GM19240 (cell line): Measurements from ENCODE around the gene PM20D2.

Source experiments
- DNase-seq: peaks from one replicate; pipeline ENCODE4 v3.0.0; 2011; ENCODE audit warnings: low spot score; ENCODE audit not compliant: insufficient read length

The PM20D2 gene

DNA sequence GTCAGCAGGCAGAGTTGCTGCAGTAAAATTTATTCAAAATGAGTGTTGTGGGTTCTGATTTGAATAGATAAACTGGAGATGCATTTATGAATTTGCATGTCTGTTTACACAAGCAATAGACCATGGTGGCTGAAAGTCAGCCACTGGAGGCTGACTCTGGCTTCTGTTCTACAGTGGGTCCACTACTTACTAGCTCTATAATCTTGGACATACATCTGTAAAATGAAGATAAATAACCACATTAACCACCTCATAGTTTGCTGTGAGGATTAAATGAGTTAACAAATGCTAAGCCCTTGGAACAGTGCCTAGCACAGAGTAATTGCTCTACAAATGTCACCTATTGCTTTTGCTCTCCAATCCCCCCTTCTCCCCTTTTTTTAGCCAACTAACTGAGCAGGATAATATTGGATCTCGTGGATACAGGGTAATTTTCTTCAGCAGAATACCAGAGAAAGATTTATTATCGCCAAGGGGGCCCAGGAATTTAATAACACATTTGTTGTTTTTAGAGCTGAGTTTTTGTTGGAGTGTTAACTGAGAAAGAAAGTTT is 1.4 kb upstream of the PM20D2 start:
- peak; percentile 11 for DNase-seq

DNA sequence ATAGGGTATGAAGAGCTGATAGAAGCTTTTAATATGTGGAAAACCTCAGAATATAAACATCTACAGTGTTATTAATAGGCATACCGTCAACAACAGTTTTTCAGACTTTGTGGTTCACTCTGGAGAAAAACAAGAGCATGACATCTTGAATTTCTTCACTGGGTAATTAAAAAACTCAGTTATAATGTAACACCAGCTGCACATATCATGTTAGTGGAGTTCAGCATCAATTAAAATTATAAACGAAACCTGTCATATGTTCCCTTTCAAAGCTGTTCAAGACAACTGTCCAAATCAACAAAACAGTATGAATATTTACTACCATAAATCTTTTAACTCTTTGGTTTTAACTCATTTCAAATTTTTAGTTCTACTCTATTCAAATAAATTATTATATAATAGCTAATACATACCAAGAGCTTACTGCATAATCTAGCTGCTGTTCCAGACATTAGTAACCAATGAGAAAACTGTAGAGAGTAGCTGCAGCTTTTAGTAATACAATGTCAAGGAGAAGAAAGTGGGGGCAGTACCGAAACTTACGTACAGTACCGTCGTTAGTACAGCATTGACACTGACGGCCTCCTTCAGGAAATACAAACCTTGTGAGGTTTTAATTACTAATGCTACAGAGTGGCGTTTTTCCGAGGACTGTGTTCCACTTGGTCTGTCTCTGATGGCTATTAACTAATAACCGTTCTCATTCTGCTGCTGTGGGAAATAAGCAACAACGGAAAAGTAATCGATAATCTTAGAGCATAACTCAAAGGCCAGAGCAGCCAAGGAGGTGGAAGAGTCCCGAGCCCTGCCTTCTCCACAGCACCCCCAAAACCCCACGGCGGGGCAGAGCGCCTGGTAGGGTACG is 532 bp upstream of the PM20D2 start:
- peak; percentile 33 for DNase-seq

DNA sequence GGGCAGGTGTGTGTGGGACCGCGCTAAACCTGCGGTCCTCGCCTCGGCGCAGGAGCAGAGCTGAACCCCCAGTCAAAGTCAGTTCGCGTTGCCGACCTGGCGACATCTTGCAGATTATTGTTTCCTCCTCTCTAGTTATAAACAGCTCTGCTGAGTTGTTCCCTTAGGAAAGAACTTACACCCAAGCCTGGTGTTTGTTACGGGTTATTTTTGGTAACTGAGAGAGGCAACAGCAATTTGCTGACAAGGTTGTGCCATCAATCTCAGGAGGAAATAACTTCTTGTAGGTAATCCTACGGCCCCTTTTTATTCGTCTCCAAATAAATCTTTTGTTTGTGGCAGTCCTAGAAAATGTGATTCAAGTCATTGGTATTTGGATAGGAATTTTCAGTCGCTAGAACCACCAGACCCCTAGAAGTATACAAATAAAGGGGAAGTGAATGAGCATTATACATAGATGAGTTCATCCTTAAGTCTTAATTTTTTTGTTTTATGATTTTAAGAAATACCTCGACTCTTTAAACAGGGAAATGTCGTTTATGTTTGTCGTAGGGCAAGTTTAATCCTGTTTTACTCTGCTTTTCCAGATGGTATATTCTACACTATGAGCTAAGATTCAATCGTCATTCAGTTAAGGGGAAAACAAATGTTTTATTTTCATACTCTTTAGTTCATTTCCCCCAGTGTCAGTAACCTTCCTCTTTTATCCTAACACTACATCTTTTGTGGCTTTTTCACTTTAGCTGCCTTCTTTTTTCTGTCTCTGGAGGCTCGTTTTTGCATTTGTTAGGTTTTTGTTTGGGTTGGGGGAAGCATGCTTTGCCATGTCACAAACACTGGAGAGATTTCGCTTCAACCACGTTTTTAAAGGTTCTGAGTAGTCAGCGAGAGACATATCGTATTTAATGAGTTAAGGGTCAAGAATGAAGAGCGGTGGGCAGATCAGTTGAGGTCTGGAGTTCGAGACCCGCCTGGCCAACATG is 1.2 kb downstream of the PM20D2 start:
- no peak for DNase-seq

DNA sequence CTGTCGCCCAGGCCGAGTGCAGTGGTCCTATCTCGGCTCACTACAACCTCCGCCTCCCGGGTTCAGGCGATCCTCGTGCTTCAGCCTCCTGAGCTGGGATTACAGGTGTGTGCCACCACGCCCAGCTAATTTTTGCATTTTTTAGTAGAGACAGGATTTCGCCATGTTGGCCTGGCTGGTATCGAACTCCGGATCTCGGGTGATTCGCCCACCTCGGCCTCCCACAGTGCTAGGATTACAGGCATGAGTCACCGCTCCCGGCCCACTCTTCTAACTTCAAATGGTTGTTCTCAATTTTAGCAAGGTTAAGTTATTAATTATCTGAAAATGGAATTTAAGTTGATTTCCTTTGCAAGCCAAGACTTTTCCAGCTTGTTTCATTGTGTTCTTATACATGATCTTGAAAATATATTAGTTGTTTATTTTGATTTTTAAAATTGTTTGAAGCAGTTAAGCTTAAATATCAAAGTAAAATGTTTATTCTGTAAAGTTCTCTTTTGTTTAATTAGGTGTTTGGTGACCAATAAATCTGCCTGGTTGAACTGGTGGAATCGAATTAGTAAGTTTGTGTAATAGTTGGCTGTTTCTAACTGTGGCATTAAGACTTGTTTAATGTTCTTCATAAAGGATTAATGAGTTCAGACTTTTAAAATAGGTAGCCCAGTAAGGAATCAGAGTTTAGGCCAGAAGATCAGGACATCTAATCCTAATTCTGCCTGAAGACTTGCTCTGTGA is 2.3 kb downstream of the PM20D2 start:
- DNase-seq: no peak

DNA sequence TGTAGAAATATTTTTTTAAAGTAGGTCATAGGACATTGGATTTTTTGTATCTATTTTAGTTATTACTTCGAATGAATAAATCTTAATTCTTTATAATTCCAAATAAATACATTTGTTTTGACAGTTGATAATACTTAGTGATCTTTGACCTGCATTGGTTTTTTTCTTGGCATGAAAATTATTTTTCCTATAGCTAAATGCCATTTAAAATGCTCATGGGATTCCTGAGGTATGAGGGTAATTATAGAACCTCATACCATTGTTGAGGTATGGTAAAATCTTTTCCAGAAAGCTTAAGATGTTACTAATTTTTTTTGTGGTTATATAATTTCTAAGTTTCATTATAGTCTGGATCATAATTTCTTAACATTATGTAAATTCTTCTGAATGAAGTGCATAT is 8.3 kb downstream of the PM20D2 start:
- DNase-seq: no peak

DNA sequence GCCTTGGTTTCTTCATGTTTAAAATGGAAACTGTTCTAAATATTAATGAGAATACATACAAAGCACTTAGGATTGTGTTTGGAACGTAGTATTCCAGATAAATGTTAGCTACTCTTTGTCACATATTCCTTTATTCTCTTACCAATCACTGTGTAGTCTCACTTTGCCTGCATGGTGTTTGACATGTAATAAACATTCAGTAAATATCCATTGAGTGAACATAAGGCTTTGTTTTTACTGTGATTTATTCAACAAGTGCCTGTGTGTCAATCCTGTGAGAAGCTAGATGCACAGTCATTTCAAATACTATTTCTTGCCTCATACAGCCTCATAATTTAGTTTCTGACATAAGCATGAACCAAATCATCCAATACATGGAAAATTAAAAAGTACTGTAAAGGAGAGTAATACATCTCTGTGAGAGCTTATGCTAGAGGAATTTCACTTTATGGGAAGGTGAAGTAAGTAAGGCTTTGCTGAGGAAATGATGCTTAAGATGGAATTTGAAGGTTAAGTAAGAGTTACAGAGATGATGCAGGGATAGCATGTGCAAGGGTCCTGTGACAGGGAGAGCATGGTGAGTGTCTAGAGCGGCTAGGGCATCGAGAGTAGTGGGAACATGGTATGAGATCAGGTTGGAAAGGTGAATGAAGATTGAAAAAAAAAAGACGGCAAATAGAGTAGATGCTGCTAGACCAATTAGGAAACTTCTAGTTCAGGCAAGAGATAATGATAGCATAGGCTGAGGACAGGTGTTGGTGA is 14.7 kb downstream of the PM20D2 start:
- DNase-seq: no peak

DNA sequence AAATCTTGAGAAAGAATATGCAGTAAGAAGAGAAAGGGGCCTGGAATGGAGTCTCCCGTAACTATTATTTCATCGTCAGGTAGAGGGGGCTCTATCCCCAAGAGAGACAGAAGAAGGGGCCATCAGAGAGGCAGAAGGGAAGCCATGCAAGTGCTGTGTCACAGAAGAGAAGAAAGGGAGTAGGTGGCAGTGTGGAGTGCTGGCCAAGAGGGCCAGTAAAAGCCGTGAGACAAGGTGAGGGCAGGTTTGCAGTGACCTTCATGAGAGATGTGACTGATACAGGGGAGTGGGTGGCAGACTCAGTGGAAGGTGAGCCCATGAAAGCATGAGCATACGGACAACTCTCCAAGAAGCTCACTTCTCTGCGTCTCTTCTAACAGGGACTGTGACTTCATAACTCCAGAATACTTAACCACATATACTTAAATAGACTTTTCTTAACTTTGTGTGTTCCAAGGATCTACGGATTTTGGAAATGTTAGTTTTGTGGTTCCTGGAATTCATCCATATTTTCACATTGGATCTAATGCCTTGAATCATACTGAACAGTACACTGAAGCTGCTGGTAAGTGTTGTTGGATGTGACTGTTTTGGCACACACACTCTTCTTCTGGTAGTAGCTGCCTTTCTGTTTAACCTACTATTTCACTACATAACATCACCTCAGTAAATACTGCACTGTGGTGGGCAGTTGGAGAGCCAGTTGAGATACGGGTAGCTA is 15.6 kb downstream of the PM20D2 start:
- DNase-seq: no peak

DNA sequence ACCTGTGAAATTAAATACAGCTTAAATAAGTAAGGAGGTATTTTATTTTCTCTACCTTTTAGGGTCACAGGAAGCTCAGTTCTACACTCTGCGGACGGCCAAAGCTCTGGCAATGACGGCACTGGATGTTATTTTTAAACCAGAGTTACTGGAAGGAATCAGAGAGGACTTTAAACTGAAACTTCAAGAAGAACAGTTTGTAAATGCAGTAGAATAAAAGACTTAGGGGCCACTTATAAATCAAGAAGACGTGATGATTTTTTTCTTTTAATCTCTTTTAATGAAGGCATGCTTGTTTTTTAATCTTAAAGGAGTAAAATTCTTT is 16.2 kb downstream of the PM20D2 start:
- DNase-seq: no peak

DNA sequence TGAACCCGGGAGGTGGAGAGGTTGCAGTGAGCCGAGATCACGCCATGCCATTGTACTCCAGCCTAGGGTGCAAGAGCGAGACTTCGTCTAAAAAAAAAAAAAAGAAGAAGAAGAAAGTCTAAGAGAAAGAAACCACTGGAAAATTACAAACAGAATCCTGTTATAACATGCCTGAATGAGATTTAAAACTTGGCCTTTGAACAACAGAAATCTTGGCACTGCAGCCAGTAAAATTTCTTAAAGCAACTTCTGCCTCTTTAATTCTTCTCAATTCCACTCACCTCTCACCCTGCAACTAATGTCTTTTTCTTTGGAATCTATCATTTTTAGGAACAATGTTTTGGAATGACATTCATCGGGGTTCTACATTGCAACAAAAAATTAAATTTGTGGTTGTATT is 26.3 kb downstream of the PM20D2 start:
- no peak for DNase-seq

DNA sequence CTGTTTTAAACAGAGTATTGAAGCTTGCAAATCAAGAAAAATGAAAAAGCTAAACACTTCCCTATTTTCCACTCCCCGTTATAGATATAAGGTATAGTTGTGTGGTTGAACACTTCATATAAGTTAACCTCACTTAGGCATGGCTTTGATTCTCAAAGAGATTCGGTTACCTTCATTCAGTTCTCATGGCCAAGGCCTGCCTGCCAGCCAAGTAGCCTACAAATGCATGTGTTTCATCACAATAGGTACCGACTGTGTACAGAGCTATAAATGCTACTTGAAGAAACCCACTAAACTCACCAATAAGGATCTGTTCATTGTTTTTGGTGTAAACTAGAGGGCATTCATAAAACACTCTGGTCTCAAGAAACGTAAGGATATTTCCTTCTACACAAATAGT is 27.8 kb downstream of the PM20D2 start:
- no peak for DNase-seq

DNA sequence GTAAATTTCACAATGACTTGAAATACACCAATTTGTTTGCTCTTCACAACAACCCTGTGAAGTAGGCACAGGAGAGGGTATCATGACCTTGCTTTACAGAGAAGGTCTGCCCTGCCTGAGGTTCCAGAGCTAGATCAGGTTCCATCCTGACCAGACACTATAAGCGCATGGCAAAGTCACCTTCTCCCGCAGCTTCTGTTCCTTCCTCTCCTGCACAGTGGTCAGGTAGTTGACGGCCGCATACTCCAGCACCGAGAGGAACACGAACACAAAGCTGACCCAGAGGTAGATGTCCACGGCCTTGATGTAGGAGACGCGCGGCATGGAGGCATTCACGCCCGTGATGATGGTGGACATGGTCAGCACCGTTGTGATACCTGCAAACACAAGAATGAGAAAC is 34.3 kb downstream of the PM20D2 start:
- DNase-seq: no peak

DNA sequence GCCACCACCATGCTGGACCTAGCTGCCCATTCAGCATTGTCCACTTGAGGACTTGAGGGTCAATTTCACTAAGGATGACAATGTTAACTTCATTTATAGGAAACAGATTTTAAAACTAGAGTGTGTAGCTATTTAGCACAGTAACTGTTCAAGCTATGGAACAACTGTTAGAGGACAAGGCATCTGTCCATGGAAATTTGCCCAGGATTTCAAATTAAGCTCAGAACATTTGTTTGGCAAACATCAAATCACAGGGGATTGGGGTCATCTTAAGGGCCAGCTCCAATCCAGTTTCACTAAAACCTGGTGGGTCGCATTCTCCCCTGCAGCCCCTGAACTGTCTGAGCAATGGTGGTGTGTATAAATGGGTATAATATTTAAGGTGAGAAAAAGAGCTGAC is 35.1 kb downstream of the PM20D2 start:
- DNase-seq: no peak

DNA sequence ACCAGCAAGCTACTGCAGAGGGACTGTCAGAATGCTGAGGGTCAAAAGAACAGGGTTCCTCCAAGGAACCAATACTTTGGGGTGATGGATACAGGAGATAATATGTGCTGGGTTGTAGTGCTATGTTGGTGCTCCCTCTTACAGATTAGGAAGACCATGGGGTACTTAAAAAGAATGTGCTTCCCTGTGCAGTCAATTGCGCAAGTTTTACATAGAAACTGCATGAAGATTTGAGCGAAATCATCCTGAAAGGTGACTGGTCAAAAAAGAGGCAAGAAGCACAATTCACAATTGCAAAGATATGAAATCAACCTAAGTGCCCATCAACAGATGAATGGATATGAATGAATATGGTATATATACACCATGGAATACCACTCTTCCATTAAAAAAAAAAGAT is 37.4 kb downstream of the PM20D2 start:
- DNase-seq: no peak

DNA sequence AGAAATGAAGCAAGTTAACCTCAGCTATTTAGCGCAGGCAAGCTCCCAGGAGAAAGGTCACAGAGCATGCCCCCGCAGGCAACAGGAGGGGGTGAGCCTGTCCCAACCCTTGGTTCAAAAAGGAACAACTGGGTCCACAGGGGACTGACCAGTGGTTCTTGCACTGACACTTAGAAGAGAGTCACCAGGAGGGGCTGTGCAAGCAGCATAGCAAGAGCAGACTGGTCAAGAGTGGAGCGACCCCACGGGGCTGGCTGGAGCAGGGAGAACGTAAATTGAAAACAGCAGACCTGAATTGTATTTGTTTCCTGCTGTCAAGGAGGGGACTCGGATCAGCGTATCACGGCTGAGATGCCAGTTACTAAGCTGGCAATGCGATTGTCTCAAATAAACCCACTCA is 38.5 kb downstream of the PM20D2 start:
- DNase-seq: no peak

DNA sequence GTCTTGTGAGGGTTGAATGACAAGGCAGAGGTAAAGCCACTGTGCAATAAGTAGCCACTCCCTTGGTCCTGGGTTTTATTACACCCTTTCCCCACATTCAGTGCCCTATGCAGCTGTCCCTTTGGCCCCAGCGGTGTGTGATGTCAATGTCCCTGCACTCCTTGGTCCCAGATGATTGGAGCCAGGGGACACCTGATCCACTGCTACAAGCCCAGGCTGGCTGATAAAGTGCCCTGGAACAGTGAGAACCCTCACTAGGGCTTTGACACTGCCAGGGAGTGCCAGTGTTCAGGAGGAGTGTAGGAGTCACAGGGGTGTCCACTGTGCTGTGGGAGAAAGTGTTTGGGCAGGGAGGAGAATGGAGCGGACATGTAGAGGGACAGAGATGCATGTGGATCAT is 40.9 kb downstream of the PM20D2 start:
- DNase-seq: no peak

DNA sequence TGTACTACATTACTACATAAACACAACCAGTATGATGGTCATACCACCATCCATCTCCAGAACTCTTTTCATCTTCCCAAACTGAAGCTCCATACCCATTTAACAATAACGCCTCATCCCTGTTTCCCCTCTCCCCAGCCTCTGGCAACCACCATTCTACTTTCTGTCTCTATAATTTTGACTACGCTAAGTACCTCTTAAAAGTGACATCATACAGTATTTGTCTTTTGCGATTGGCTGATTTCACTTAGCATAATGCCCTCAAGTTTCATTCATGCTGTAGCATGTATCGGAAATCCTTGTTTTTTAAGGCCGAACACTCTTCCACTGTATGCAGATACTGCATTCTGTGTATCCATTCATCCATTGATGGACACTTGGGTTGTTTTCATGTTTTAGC is 41.6 kb downstream of the PM20D2 start:
- DNase-seq: no peak

DNA sequence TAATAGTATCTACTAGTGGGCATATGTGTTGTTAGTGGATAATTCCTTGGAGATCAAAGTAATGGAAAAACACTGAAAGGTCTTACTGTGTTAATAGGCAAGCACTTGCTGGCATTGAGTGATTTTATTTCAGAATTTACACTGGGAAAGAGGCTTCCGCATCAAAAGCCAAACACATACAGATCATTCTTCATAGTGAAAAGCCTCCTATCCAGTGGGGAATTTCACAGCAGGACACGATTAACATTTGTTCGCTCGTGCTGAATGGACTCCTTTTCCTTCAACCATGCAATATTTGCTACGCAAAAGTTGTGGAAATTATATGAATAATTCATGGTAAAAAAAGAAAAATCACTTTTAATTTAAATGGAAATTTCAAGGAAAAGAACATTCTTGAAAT is 44.9 kb downstream of the PM20D2 start:
- no peak for DNase-seq

DNA sequence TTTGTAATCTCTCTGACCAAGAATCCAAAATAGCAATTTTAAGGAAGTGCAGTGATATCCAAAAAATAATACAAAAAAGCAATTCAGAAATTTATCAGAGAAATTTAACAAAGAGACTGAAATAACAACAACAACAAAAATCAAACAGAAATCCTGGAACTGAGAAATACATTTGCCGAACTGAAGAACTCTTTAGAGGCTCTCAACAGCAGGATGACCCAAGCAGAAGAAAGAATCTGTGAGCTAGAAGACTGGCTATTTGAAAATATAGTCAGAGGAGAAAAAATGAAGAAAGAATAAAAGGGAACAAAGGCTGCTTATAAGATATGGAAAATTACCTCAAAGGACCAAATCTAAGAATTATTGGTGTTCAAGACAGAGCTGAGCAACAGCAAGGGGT is 48.7 kb downstream of the PM20D2 start:
- no peak for DNase-seq

DNA sequence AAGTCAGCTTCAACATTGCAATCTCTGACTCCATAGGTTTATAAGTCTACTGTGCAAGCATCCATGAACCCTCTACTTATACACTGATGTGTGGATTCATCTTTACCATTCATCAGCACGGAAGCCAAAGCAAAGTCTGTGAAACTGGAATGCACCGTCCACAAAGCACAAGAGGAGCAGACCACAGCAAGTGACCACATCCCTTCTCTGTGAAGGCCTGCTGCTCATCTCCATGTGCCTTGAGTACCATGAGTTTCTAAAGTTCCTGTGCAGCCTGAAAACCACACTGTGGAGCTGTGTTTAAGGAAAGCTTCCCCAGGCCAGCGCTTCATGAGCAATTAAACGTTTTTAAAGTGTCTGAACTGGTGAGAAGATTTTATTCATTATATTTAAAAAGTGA is 51.3 kb downstream of the PM20D2 start:
- DNase-seq: no peak

DNA sequence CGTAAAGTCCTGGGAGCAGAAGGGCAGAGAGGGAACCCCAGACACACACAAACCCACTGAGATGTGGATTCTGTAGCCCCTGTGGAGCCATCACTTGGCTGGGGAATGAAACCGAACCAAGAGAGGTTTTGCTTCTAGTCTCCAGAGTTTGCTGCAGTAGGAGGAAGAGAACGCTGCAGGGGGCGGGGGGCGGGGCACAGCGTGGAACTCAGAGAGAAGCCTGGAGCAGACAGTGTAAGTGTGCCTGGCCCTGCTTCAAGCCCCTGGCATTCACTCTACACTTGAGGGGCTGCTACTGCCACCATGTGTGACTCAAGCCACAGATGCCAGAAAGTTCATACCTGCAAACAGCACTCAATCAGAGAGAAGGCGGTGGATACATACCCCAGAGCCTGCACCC is 52.4 kb downstream of the PM20D2 start:
- no peak for DNase-seq
